HepG2 (cell line): ENCODE measurements around the gene PARVA. TPM values are rescaled to one million over a fixed set of nuclear protein-coding genes. Genes with fewer than 3 reads are reported as not detected.

Experiments used
- ATAC-seq: fragments of 200-7000 bp; cut with Tn5 transposase; 3 replicates; pipeline ENCODE4 v1.9.1; 2020; ENCODE audit warnings: mild to moderate bottlenecking, moderate library complexity
- BruUV-seq: library from RNA; stranded (reverse); fragments of 400-500 nt; replicated peaks from 2 replicates; lab custom pipeline; 2021; lab: Mats Ljungman, UMichigan
- CTCF ChIA-PET: fragments of 300-600 bp; formaldehyde crosslinking; extraction: SDS; loops from one replicate; lab custom pipeline; 2021; ENCODE audit warnings: low total read pairs, inconsistent platforms, low intra/inter-chr PET ratio; lab: Yijun Ruan, JAX
- POLR2A ChIA-PET: fragments of 350-600 bp; sonication (Branson Sonifier 250); formaldehyde crosslinking; loops from one replicate; lab custom pipeline; 2020; ENCODE audit warnings: antibody characterized with exemption, inconsistent platforms; lab: Yijun Ruan, JAX
- DNase-seq: peaks from one replicate; pipeline ENCODE4 v3.0.0-alpha.2; 2015; ENCODE audit warnings: low spot score
- FAIRE-seq: peaks from 3 replicates; lab custom pipeline; 2011; peaks lifted over from hg19 to GRCh38; lab: Jason Lieb, UNC
- H2AFZ ChIP-seq: one replicate; pipeline ENCODE4 v1.6.1; 2011; ENCODE audit warnings: low read length, inconsistent platforms
- H3K27ac ChIP-seq: fragments of 300-600 bp; 3 replicates; pipeline ENCODE4 v1.8.0; 2011; ENCODE audit warnings: mixed run types, mild to moderate bottlenecking, mixed read lengths, low read length, inconsistent platforms; ENCODE audit not compliant: insufficient read depth; ENCODE audit errors: extremely low read length
- H3K27me3 ChIP-seq, 2 experiments: fragments of 200-600 bp in 1 of 2; 2 replicates in 1 of 2; 3 replicates in 1 of 2; pipeline versions ENCODE4 v1.6.0 to v1.8.0; 2011; ENCODE audit warnings: low read length in 2 of 2, mild to moderate bottlenecking in 2 of 2, moderate library complexity in 2 of 2, inconsistent platforms in 1 of 2; ENCODE audit not compliant: insufficient read depth in 2 of 2, control insufficient read depth in 1 of 2
- H3K36me3 ChIP-seq, 2 experiments: fragments of 200-600 bp in 1 of 2; replicated peaks in 1 of 2; 2 replicates in 1 of 2; 3 replicates in 1 of 2; pipeline versions ENCODE4 v1.5.1 to v1.8.0; 2011; ENCODE audit warnings: low read length in 2 of 2, inconsistent platforms in 1 of 2; ENCODE audit not compliant: insufficient read depth in 2 of 2, control insufficient read depth in 1 of 2
- H3K4me1 ChIP-seq: 2 replicates; pipeline ENCODE4 v1.5.1; 2012; ENCODE audit warnings: low read length, inconsistent platforms; ENCODE audit not compliant: insufficient read depth
- H3K4me2 ChIP-seq: 2 replicates; pipeline ENCODE4 v1.6.0; 2011; ENCODE audit warnings: low read depth, low read length, inconsistent platforms
- H3K4me3 ChIP-seq, 3 experiments: fragments of 200-600 bp in 1 of 3; sonication (generic), shearing (Covaris generic) in 1 of 3; replicated peaks in 1 of 3; 2 replicates each; pipeline ENCODE4 v1.5.1; 2011 to 2016; ENCODE audit warnings: low read length in 3 of 3, inconsistent platforms in 2 of 3, low read depth in 2 of 3, mild to moderate bottlenecking in 2 of 3, control low read depth in 1 of 3, mixed read lengths in 1 of 3; ENCODE audit not compliant: insufficient read depth in 1 of 3
- H3K79me2 ChIP-seq: one replicate; pipeline ENCODE4 v1.6.1; 2011; ENCODE audit warnings: low read length, inconsistent platforms; ENCODE audit not compliant: insufficient read depth
- H3K9ac ChIP-seq: 2 replicates; pipeline ENCODE4 v1.6.0; 2011; ENCODE audit warnings: mild to moderate bottlenecking, low read depth, low read length, inconsistent platforms; ENCODE audit not compliant: insufficient read depth
- H3K9me3 ChIP-seq: 2 replicates; pipeline ENCODE4 v1.5.1; 2012; ENCODE audit warnings: mild to moderate bottlenecking, low read length
- H4K20me1 ChIP-seq: 2 replicates; pipeline ENCODE4 v1.6.0; 2011; ENCODE audit warnings: inconsistent platforms, mild to moderate bottlenecking, low read length, moderate library complexity; ENCODE audit not compliant: insufficient read depth
- AGO1 ChIP-seq: fragments of 200-400 bp; formaldehyde crosslinking; IDR thresholded peaks from 2 replicates; pipeline ENCODE4 v1.6.1; 2017; ENCODE audit warnings: mild to moderate bottlenecking, low read depth, low read length, moderate library complexity; ENCODE audit not compliant: poor library complexity, severe bottlenecking
- IRF2 ChIP-seq: IDR thresholded peaks from 2 replicates; pipeline ENCODE4 v1.6.1; 2018; ENCODE audit warnings: missing genetic modification reagents, missing compliant biosample characterization
- ONECUT2 ChIP-seq: sonication (generic); formaldehyde crosslinking; IDR thresholded peaks from 2 replicates; pipeline ENCODE4 v1.4.0; 2020; ENCODE audit warnings: missing genetic modification reagents
- PHF20 ChIP-seq: sonication (generic); formaldehyde crosslinking; IDR thresholded peaks from 2 replicates; pipeline ENCODE4 v1.5.0; 2020; ENCODE audit warnings: mild to moderate bottlenecking, missing genetic modification reagents
- RFXANK ChIP-seq: IDR thresholded peaks from 2 replicates; pipeline ENCODE4 v1.6.1; 2016
- SMAD1 ChIP-seq: sonication (generic); formaldehyde crosslinking; IDR thresholded peaks from 2 replicates; pipeline ENCODE4 v1.4.0; 2020; ENCODE audit warnings: missing genetic modification reagents, low read depth, mild to moderate bottlenecking, borderline replicate concordance
- TARDBP ChIP-seq: sonication (generic); formaldehyde crosslinking; IDR thresholded peaks from 2 replicates; pipeline ENCODE4 v1.8.0; 2022; ENCODE audit warnings: mild to moderate bottlenecking, missing genetic modification reagents
- THAP11 ChIP-seq: IDR thresholded peaks from 2 replicates; pipeline ENCODE4 v1.6.1; 2016; ENCODE audit warnings: missing biosample characterization, missing genetic modification reagents
- TMF1 ChIP-seq: sonication (generic); formaldehyde crosslinking; IDR thresholded peaks from 2 replicates; pipeline ENCODE4 v1.8.1; 2022; ENCODE audit warnings: low read depth, missing genetic modification reagents
- ZHX1 ChIP-seq: sonication (generic); formaldehyde crosslinking; IDR thresholded peaks from 2 replicates; pipeline ENCODE4 v1.8.1; 2022; ENCODE audit warnings: low read depth, mild to moderate bottlenecking, missing genetic modification reagents
- ZMYM2 ChIP-seq: sonication (generic); formaldehyde crosslinking; IDR thresholded peaks from 2 replicates; pipeline ENCODE4 v1.8.0; 2022; ENCODE audit warnings: mild to moderate bottlenecking, missing genetic modification reagents
- ZNF17 ChIP-seq: sonication (generic); formaldehyde crosslinking; IDR thresholded peaks from 2 replicates; pipeline ENCODE4 v1.5.0; 2020; ENCODE audit warnings: mild to moderate bottlenecking, missing genetic modification reagents
- ZNF564 ChIP-seq: sonication (generic); formaldehyde crosslinking; IDR thresholded peaks from 2 replicates; pipeline ENCODE4 v1.8.1; 2023; ENCODE audit warnings: mild to moderate bottlenecking, missing genetic modification reagents
- ZNF577 ChIP-seq: sonication (generic); formaldehyde crosslinking; IDR thresholded peaks from 2 replicates; pipeline ENCODE4 v1.4.0; 2020; ENCODE audit warnings: mild to moderate bottlenecking, low read depth, missing genetic modification reagents, borderline replicate concordance
- ZNF83 ChIP-seq: sonication (generic); formaldehyde crosslinking; IDR thresholded peaks from 2 replicates; pipeline ENCODE4 v1.4.0; 2020; ENCODE audit warnings: missing genetic modification reagents, mild to moderate bottlenecking, borderline replicate concordance
- WGBS: methylation state at CpG from one replicate; pipeline ENCODE4 v1.1.6; 2017; ENCODE audit warnings: low lambda C conversion rate; 5-methylcytosine and 5-hydroxymethylcytosine counted together
- in situ Hi-C: cut with HindIII; loops from 2 replicates; pipeline ENCODE4 v1.10.0; 2017; ENCODE audit warnings: low pct_unique_long_range_greater_than_20kb; ENCODE audit not compliant: extremely low pct_ligation_motif_present
- intact Hi-C: fragments of 100-400 bp; cut with micrococcal nuclease; formaldehyde crosslinking; loops from one replicate; pipeline ENCODE4 v1.10.0; 2022; ENCODE audit not compliant: unreplicated experiment
- polyA plus RNA-seq, 8 experiments: library from polyadenylated mRNA; depleted of rRNA in 3 of 8; stranded (reverse) in 7 of 8; unstranded in 1 of 8; fragments of >200 nt; fragmentation: Illumina TruSeq in 4 of 8; extraction: Trizol in 4 of 8; gene quantifications; 2 replicates each; pipeline versions ENCODE4 v1.2.1 to v1.2.3, GENCODE V29; 2011 to 2016; ENCODE audit warnings: low read depth in 4 of 8, missing spikeins in 1 of 8, mixed read lengths in 1 of 8; ENCODE audit not compliant: insufficient read depth in 1 of 8
- total RNA-seq, 5 experiments: library from RNA; depleted of rRNA; stranded (reverse); fragments of >200 nt; fragmentation: Illumina TruSeq; extraction: Trizol; gene quantifications; 2 replicates each; pipeline ENCODE4 v1.2.3, GENCODE V29; 2016; ENCODE audit warnings: low read depth in 1 of 5
- TF ChIP-seq, protein P1 (sequence below): sonication (generic); formaldehyde crosslinking; IDR thresholded peaks from 2 replicates; pipeline ENCODE4 v1.4.0; 2020; ENCODE audit warnings: missing genetic modification reagents
- TF ChIP-seq, protein P2 (sequence below), 2 experiments: sonication (generic) in 1 of 2; formaldehyde crosslinking in 1 of 2; IDR thresholded peaks; 2 replicates each; pipeline versions ENCODE4 v1.4.0 to v1.6.1; 2018 to 2020; ENCODE audit warnings: missing genetic modification reagents in 2 of 2, borderline replicate concordance in 1 of 2, low read depth in 1 of 2, mild to moderate bottlenecking in 1 of 2, missing biosample characterization in 1 of 2
- TF ChIP-seq, protein P3 (sequence below): IDR thresholded peaks from 2 replicates; pipeline ENCODE4 v1.6.1; 2016; ENCODE audit warnings: missing genetic modification reagents, missing compliant biosample characterization

Gene PARVA
- total and polyA plus RNA-seq, 2 of the 13 experiments (the other 11 are each of a cell fraction or from before 2014, with no cell fraction given) = 5.9 to 9.1 TPM

GRCh38 chr11:12433571-12434324 lies 56.4 kb downstream of the PARVA start:
- FAIRE-seq (no peak), ATAC-seq (no peak), DNase-seq (no peak)
- no peaks in the 10 kb centered on the region for H3K36me3 ChIP-seq
- BruUV-seq = no TSS peak
- WGBS = 93% methylated on average over 16 of the region's 16 CpGs
- intact Hi-C loops (no loop called here), in situ Hi-C loops (no loop called here)
- no peak overlapping the region for H3K27ac ChIP-seq
- H3K4me3 ChIP-seq = no peak overlapping the region
- no peak overlapping the region for H3K9ac ChIP-seq
- H3K4me1 ChIP-seq = peaks cover 29% of the 10 kb centered on the region
- ChIA-PET POLR2A (no interaction called here), CTCF (no interaction called here)
- no peaks in the 10 kb centered on the region for H3K79me2 ChIP-seq
- no peaks in the 10 kb centered on the region for H3K9me3 ChIP-seq
- H2AFZ ChIP-seq = no peak overlapping the region
- H4K20me1 ChIP-seq = no peaks in the 10 kb centered on the region
- no peaks in the 10 kb centered on the region for H3K27me3 ChIP-seq
- H3K4me2 ChIP-seq = no peak overlapping the region
- TF ChIP-seq SMAD1 (CRISPR knock-in tag) (no peak), THAP11 (CRISPR knock-in tag) (no peak), TMF1 (CRISPR knock-in tag) (no peak), ZNF83 (no peak), ZNF564 (CRISPR knock-in tag) (no peak), ZNF17 (CRISPR knock-in tag) (no peak), IRF2 (CRISPR knock-in tag) (no peak), ZMYM2 (CRISPR knock-in tag) (no peak), ONECUT2 (CRISPR knock-in tag) (no peak), RFXANK (CRISPR knock-in tag) (no peak), ZNF577 (CRISPR knock-in tag) (no peak), AGO1 (no peak), PHF20 (no peak), TARDBP (CRISPR knock-in tag) (no peak), ZHX1 (CRISPR knock-in tag) (no peak)
- TF ChIP-seq, protein P1, sequence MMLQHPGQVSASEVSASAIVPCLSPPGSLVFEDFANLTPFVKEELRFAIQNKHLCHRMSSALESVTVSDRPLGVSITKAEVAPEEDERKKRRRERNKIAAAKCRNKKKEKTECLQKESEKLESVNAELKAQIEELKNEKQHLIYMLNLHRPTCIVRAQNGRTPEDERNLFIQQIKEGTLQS (CRISPR knock-in tag) = no peak
- TF ChIP-seq, protein P2, sequence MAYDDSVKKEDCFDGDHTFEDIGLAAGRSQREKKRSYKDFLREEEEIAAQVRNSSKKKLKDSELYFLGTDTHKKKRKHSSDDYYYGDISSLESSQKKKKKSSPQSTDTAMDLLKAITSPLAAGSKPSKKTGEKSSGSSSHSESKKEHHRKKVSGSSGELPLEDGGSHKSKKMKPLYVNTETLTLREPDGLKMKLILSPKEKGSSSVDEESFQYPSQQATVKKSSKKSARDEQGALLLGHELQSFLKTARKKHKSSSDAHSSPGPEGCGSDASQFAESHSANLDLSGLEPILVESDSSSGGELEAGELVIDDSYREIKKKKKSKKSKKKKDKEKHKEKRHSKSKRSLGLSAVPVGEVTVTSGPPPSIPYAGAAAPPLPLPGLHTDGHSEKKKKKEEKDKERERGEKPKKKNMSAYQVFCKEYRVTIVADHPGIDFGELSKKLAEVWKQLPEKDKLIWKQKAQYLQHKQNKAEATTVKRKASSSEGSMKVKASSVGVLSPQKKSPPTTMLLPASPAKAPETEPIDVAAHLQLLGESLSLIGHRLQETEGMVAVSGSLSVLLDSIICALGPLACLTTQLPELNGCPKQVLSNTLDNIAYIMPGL (CRISPR knock-in tag; IDR thresholded peaks at IDR 0.05; ENCODE audit: borderline replicate concordance in 1 of 2, low read depth in 1 of 2) = no peak
- TF ChIP-seq, protein P3, sequence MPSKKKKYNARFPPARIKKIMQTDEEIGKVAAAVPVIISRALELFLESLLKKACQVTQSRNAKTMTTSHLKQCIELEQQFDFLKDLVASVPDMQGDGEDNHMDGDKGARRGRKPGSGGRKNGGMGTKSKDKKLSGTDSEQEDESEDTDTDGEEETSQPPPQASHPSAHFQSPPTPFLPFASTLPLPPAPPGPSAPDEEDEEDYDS (CRISPR knock-in tag) = no peak
